Astrocyte of the hippocampus (primary cell): ENCODE results near the gene ORMDL2.
"Not testable (repeated sequence)": the region's sequence is repeated elsewhere in the genome, so short reads cannot be mapped to it uniquely, and the experiment has no call there.

Source experiments
- DNase-seq: peaks from one replicate; pipeline ENCODE4 v3.0.0; 2011; ENCODE audit warnings: low read depth, low spot score

Gene ORMDL2

DNA sequence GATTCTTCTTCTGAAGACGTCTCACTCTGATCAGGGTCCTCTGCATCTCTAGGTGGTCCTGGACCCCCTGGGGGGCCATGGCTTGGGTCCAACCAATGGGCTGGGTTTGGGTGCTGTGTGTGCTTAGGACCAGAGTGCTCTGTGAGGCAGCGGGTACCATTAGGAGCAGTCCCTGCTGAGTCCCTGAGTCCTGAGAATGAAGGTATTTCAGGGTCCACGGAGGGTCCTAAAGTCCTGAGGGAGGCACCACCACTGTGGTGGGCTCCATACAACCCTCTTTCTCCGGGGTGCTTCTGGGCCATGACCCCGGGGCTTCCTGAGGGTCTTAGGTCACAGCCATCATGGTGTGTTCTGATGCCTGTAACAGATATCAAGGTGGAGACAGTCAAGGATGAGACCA lies 10.5 kb downstream of the ORMDL2 start:
- no peak for DNase-seq

DNA sequence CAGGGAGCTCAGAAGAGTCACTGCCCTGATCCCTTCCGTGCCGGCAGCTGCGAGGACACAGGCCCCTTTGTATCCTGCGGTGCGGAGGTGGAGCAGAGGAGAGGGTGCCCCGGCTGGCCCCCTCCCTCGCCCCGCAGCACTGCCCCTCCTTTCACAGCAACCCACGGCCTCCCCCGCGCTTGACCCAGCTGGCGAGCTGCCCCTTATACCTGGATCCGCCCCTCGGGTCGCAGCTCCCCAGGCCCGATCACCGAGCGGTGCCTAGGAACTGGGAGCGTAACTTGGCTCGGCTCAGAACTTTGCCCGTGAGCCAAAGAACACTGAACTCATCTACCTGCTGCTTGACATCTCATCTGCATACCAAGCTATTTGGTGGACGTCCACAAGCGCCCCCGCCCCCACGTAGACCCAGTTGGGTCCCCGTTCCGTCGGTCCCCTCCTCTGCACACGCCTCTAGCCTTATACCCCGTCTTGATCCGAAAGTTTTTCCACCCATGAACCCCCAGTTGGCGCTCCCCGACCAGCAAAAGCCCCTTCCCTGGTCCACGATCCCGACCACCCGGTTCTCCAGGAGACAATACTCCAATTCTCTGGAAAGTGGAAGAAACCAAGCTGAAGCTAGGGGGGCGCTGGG lies 12.2 kb downstream of the ORMDL2 start:
- DNase-seq: peak; percentile 50

DNA sequence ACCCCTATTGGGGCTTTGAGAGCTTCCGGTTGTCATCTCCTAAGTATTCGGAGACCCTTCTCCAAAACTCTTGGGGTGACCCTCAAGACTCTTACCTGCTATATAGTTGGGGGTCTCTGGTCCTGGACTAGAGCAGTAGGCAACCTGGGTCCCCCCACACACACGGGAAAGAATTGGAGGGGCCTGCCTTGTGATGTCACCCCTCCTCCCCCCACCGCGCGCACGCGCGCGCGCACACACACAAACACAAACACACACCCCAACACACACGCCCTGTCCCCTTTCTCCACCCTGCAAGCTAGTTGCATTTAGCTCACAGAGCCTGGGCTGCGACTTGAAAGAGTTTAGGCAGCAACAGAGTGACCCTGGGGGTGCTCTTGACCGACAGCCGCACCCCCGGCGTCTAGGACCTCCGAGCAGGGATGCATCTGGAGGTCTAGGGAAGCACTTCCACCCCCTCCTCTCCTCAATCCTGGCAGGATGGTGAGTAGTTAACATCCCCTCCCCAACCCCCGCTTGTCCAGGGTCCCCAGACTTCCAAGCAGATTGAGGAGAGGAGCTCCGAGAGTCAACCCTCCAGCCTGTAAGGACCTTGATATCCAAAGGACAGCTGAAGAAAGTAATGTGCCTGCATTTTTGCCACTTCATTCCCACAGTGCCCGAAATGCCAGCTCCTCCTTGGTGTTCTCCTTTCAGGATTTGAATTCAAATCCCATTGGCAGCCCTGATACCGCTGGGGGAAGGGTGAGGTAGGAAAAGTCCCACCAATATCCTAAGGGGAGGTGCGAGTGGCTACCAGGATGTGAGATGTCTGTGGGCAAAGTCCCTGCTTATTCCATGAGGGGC lies 13.0 kb downstream of the ORMDL2 start:
- peak; percentile 84 for DNase-seq

DNA sequence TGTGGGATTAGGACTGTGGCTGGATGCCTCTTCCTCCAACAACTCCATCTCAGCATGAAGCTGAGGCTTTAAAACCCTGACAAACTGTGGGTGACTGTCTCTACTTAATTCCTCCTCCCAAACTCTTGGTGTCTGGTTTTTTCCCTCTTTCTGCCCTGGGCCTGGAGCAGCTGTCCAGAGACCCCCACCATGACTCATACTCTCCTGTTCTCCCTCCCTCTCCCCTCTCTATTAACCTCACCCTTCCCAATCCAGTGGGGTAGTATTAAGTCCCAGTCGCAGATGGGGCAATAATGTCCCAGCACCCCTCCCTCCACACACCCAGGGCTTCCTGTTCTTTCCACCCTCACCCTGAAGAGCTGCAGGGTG lies 13.6 kb downstream of the ORMDL2 start:
- no peak for DNase-seq

- no peak for DNase-seq
These were observed 15.2 kb downstream of the ORMDL2 start for GRCh38 chr12:55833056-55833455.

GRCh38 chr12:55834400-55834799 lies 16.6 kb downstream of the ORMDL2 start:
- not testable (repeated sequence) for DNase-seq

DNA sequence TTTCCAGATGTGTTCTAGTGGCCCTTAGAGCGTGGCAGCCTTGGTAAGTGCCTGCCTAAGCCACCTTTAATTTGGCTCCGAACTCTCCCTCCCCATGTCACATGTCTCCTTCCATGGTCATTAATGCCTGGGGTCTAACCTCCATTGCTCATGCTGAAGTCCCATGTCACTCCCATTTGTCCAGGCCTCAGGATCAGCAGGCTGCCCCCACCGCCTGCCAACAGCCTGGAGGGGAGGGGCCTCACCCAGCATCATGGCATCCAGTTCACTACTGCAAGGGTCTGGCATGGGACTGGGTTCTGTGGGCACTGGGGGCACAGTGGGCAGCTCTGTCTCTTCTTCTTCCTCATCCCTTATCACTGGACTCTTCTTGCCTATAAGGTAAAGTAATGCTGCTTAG lies 20.5 kb downstream of the ORMDL2 start:
- no peak for DNase-seq

GRCh38 chr12:55839345-55840140 lies 21.7 kb downstream of the ORMDL2 start:
- DNase-seq: no peak

DNA sequence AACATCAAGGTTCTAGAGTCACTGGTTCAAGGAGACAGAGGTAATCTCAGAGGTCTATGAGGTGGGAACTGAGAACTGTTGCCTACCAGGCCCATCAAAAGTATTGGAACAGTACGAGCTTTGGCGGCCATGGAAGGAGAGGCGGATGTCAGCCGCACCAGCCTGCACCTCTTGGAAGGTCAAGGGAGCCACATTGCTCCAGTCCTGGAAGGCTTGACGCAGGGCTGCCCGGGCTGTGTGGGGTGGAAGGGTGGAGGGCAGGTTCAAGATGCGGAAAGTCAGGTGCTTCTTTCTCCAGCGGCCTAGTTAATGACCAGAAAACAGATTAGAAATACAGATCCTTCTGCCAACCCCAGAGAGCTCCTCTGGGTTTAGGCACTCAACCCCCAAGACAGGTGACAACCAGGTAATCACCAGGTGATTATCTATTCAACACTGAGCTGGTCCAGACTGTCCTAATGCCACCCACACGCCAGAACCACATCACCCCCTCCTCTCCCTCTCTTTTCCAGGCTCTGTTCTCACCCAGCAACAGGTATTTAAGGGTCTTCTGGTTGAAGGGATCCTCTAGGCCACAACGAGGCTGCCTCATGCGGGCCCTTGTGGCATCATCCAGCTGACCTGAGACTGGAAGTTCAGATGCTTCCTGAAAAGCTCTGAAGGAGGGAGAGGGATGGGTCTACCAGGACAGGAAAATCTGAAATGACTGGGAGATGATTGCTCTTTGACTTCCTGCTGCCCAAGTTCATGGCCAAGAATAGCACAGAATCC lies 22.9 kb downstream of the ORMDL2 start:
- DNase-seq: no peak

GRCh38 chr12:55842681-55843429 lies 25.0 kb downstream of the ORMDL2 start, which contains the start of gene MMP19:
Gene MMP19, minus strand, starts transcription at chr12:55842936. Its CDS starts 106 bp downstream, at chr12:55842830.
- peak; percentile 80 for DNase-seq

- no peak for DNase-seq
These were observed 25.6 kb downstream of the ORMDL2 start for GRCh38 chr12:55843431-55843830.

DNA sequence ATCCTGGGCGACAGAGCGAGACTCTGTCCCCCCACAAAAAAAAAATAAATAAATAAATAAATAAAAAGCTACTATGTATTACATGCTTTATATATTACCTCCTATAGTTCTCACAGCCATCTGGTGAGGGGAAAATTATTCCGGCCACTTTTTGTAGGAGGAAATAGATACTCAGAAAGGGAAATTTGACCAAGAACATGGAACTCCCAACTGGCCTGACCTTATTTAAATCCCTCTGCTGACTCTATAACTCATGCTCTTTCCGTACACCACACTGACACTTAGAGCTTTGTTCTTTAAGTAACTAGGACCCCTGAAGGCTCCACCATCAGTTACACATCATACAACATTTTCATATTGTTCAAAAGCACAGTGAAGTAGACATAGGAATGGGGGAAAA lies 27.1 kb downstream of the ORMDL2 start:
- no peak for DNase-seq

- DNase-seq: no peak
These were observed 27.5 kb downstream of the ORMDL2 start for GRCh38 chr12:55845361-55845760.

GRCh38 chr12:55845785-55846496 lies 28.1 kb downstream of the ORMDL2 start:
- no peak for DNase-seq

- DNase-seq: peak; percentile 71
These were observed 29.2 kb downstream of the ORMDL2 start for GRCh38 chr12:55847033-55847432.

DNA sequence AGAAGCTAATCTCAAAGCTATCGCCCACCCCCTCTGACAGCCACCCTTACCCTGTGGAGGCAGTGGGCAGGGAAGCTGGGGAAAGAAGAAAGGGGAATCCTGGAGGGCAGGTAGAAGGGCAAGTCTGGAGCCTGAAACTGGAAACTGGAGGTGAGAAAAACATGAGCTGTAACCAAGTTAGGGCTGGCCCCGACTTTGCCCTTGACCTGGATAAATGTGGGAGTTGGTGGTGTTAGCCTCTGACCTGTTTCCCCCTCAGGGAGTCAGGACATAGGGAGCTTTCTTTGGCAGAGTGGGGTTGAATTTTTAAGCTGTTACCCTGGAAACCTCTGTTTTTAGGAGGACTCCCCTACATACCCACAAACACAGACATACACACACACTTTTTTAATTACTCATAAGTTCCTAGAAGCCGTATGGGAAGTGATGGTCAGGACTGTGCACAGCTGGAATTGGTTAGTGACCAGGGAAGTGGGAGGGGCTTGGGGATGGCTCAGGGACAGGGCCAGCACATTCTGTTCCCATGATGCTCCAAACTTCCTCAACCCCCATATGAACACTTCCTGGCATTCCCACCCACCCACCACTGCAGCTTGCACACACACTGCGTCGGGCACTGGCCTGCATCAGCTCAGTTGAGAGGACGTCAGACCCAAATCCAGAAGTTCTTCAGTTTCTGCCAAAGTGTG lies 29.9 kb downstream of the ORMDL2 start:
- peak; percentile 90 for DNase-seq

- DNase-seq: no peak
These were observed 31.9 kb downstream of the ORMDL2 start for GRCh38 chr12:55849616-55850343.

GRCh38 chr12:55850401-55850800 lies 32.6 kb downstream of the ORMDL2 start:
- DNase-seq: no peak

GRCh38 chr12:55850893-55851292 lies 33.1 kb downstream of the ORMDL2 start:
- peak; percentile 52 for DNase-seq
